Uterus (tissue), 4 donors: ENCODE results near the gene KRTAP4-9. TPM values are rescaled to one million over a fixed set of nuclear protein-coding genes. Genes with fewer than 3 reads are reported as not detected.
"Not testable (repeated sequence)": the region's sequence is repeated elsewhere in the genome, so short reads cannot be mapped to it uniquely, and the experiment has no call there.

Experiments
- DNase-seq, 2 donors: peaks; one replicate each; pipeline ENCODE4 v3.0.0-alpha.2; 2019 to 2020
- H3K27ac ChIP-seq, 2 donors: fragments of 200-600 bp; sonication (generic); 1 replicate in 1 of 2; 2 replicates in 1 of 2; pipeline ENCODE4 v1.5.1; 2016 to 2018
- H3K27me3 ChIP-seq, 2 donors: fragments of 200-600 bp; sonication (generic); one replicate each; pipeline ENCODE4 v1.5.1; 2018 to 2019; ENCODE audit warnings: control low read depth in 1 of 2
- H3K36me3 ChIP-seq, 2 donors: fragments of 200-600 bp; sonication (generic); one replicate each; pipeline ENCODE4 v1.5.1; 2019; ENCODE audit warnings: control low read depth in 1 of 2
- H3K4me1 ChIP-seq, 2 donors: fragments of 200-600 bp; sonication (generic); one replicate each; pipeline ENCODE4 v1.5.1; 2018 to 2019; ENCODE audit warnings: control low read depth in 1 of 2
- H3K4me3 ChIP-seq, 2 donors: fragments of 200-600 bp; sonication (generic); 1 replicate in 1 of 2; 2 replicates in 1 of 2; pipeline ENCODE4 v1.5.1; 2018 to 2019; ENCODE audit warnings: mild to moderate bottlenecking in 1 of 2
- H3K9me3 ChIP-seq, 2 donors: fragments of 200-600 bp; sonication (generic); one replicate each; pipeline ENCODE4 v1.5.1; 2019; ENCODE audit warnings: control low read depth in 1 of 2
- CTCF ChIP-seq, 4 experiments: fragments of 200-600 bp in 2 of 4; fragments of 450-650 bp in 2 of 4; sonication (generic) in 2 of 4; IDR thresholded peaks; one replicate each; pipeline ENCODE4 v1.5.1; 2016 to 2019; ENCODE audit warnings: antibody characterized with exemption in 4 of 4, mild to moderate bottlenecking in 2 of 4, moderate library complexity in 1 of 4
- POLR2A ChIP-seq, 2 donors: fragments of 450-650 bp; IDR thresholded peaks; one replicate each; pipeline ENCODE4 v1.6.1; 2016; ENCODE audit warnings: antibody characterized with exemption in 2 of 2, mild to moderate bottlenecking in 1 of 2, moderate library complexity in 1 of 2
- intact Hi-C: fragments of 100-400 bp; cut with DNase I; formaldehyde crosslinking; loops from one replicate; pipeline ENCODE4 v1.15.1; 2023; ENCODE audit warnings: low total_unique reads
- total RNA-seq, 4 donors: library from RNA; depleted of rRNA in 3 of 4; stranded (reverse); fragments of >200 nt in 3 of 4; gene quantifications; one replicate each; pipeline versions ENCODE4 v1.1.0 to v1.2.4, GENCODE V29; 2014 to 2023
- donor health status: DM: yes; HTN: yes; CAD: no.

KRTAP4-9 gene
- total RNA-seq, 4 donors from 2014 or later = not detected

DNA sequence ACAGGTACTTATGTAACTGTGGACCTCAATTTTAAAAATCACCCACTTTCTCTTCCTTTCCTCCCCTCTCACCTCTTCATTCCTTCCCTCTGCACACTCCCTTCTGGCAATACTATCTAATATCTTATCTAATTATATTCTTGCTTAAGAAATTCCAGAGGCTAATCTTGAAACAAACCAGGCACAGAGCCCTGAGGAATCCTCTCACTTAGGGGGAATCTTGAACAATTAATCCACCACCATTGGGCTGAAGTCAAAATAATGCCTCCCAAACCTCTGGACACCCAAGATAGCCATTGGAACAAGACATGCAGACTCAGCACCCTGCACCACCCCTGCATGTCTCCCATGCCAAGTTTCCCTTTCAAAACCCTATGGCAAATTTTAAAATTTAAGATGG is 36.2 kb downstream of the KRTAP4-9 start:
- H3K36me3 ChIP-seq = no peaks in the 10 kb centered on the region
- DNase-seq = no peak

GRCh38 chr17:41144846-41145245 is 39.7 kb downstream of the KRTAP4-9 start:
- TF ChIP-seq POLR2A (IDR thresholded peaks at IDR 0.05) (no peak), CTCF (IDR thresholded peaks at IDR 0.05) (no peak)
- intact Hi-C loops = no loop called here
- H3K27me3 ChIP-seq = no peaks in the 10 kb centered on the region
- no peaks in the 10 kb centered on the region for H3K9me3 ChIP-seq
- DNase-seq = no peak
- no peaks in the 10 kb centered on the region for H3K4me1 ChIP-seq
- no peak overlapping the region for H3K27ac ChIP-seq
- H3K4me3 ChIP-seq = no peak overlapping the region
- H3K36me3 ChIP-seq = no peaks in the 10 kb centered on the region

More for the DNA sequence above, 36.2 kb downstream of the KRTAP4-9 start:
- intact Hi-C loops = no loop called here
- Histone ChIP-seq H3K27ac (no peak overlapping the region), H3K27me3 (no peaks in the 10 kb centered on the region), H3K9me3 (no peaks in the 10 kb centered on the region), H3K4me3 (no peak overlapping the region), H3K4me1 (no peaks in the 10 kb centered on the region)
- TF ChIP-seq CTCF (IDR thresholded peaks at IDR 0.05) (no peak), POLR2A (IDR thresholded peaks at IDR 0.05) (no peak)

GRCh38 chr17:41145261-41145660 is 40.1 kb downstream of the KRTAP4-9 start:
- no peak overlapping the region for H3K4me3 ChIP-seq
- H3K27me3 ChIP-seq = no peaks in the 10 kb centered on the region
- H3K9me3 ChIP-seq = no peaks in the 10 kb centered on the region
- no peak for TF ChIP-seq CTCF (IDR thresholded peaks at IDR 0.05)
- TF ChIP-seq POLR2A (IDR thresholded peaks at IDR 0.05) = no peak
- no peaks in the 10 kb centered on the region for H3K36me3 ChIP-seq
- intact Hi-C loops = no loop called here
- no peak for DNase-seq
- H3K4me1 ChIP-seq = no peaks in the 10 kb centered on the region
- no peak overlapping the region for H3K27ac ChIP-seq

GRCh38 chr17:41147531-41148204 is 42.5 kb downstream of the KRTAP4-9 start:
- Histone ChIP-seq H3K36me3 (no peaks in the 10 kb centered on the region), H3K9me3 (no peaks in the 10 kb centered on the region), H3K27me3 (no peaks in the 10 kb centered on the region), H3K4me1 (no peaks in the 10 kb centered on the region), H3K27ac (no peak overlapping the region), H3K4me3 (no peak overlapping the region)
- intact Hi-C loops = no loop called here
- TF ChIP-seq CTCF (IDR thresholded peaks at IDR 0.05) = no peak
- TF ChIP-seq POLR2A (IDR thresholded peaks at IDR 0.05) = no peak
- no peak for DNase-seq

DNA sequence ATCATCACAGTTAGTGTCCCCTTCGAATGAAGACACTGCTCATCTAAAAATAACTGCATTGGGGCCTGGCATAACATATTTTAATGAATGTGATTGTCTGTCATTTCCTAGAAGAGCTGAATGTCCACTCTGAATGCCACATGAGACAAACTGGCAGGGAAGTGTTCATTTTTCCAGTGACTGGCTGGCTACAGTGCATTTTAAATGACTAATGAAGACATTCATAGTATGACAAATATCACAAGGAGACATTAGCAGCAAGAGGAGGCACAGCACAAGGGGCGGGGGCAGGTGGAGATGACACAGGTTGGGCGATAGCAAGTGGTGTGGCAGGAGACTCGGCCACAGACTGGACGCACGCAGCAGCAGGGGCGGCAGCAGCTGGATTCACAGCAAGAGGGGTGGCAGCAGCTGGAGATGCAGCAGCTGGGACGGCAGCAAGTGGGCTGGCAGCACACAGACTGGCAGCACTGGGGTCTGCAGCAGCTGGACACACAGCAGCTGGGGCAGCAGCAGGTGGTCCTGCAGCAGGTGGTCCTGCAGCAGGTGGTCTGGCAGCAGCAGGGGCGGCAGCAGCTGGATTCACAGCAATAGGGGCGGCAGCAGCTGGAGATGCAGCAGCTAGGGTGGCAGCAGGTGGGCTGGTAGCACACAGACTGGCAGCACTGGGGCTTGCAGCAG is 43.9 kb downstream of the KRTAP4-9 start:
- intact Hi-C loops, DNase-seq, H3K27ac ChIP-seq, H3K27me3 ChIP-seq, H3K36me3 ChIP-seq, H3K4me1 ChIP-seq, H3K9me3 ChIP-seq, H3K4me3 ChIP-seq: not testable (repeated sequence)
